Ovary (tissue), 3 donors: ENCODE results near the gene NPAS3.

Source experiments
- CTCF ChIP-seq, 3 donors: fragments of 450-650 bp in 2 of 3; fragments of 200-600 bp in 1 of 3; IDR thresholded peaks; one replicate each; pipeline versions ENCODE4 v1.5.1 to v1.8.0; 2016 to 2022; ENCODE audit warnings: antibody characterized with exemption in 3 of 3, mild to moderate bottlenecking in 1 of 3
- EP300 ChIP-seq: sonication (generic); formaldehyde crosslinking; IDR thresholded peaks from one replicate; pipeline ENCODE4 v1.6.1; 2017; ENCODE audit warnings: antibody characterized with exemption
- donor health status: DM: no; HTN: no; CAD: no.

DNA sequence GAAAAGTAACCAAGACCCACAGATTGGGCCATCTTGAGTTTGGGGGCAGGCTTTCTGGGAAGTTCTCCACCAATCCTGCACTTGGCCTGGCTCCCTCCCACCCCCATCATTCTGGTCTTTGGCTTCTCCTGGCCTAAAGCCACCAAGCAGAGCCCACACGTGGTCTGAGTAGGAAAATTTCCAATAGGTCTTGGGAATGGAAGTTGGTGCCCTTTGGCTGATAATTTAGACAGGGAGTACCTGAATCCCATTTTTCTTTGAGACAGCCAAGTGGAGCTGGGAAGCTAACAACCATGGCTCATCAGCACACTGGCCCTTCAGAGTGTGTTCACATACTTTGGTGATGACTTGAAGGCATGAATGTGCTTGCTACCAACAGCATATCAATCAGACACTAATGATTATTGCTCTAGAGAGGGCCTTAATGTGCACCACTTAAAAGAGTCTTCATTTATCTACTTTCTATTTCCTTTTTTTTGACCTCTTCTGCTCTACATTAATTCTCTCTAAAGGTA lies 856.2 kb downstream of the NPAS3 start:
- TF ChIP-seq EP300 = no peak
- TF ChIP-seq CTCF (IDR thresholded peaks at IDR 0.05) = no peak
